DND-41 (cell line): ENCODE measurements around the gene ZFHX3.

Experiments
- EZH2 ChIP-seq: IDR thresholded peaks from 3 replicates; pipeline ENCODE4 v1.6.1; 2012; ENCODE audit warnings: borderline replicate concordance, low read depth, mild to moderate bottlenecking, moderate library complexity, low read length, inconsistent platforms; ENCODE audit not compliant: severe bottlenecking
- TF ChIP-seq, protein P1 (sequence below): IDR thresholded peaks from 2 replicates; pipeline ENCODE4 v1.5.1; 2012; ENCODE audit warnings: borderline replicate concordance, low read length, moderate library complexity, mild to moderate bottlenecking; ENCODE audit not compliant: poor library complexity, severe bottlenecking; ENCODE audit errors: extremely low read depth

DNA sequence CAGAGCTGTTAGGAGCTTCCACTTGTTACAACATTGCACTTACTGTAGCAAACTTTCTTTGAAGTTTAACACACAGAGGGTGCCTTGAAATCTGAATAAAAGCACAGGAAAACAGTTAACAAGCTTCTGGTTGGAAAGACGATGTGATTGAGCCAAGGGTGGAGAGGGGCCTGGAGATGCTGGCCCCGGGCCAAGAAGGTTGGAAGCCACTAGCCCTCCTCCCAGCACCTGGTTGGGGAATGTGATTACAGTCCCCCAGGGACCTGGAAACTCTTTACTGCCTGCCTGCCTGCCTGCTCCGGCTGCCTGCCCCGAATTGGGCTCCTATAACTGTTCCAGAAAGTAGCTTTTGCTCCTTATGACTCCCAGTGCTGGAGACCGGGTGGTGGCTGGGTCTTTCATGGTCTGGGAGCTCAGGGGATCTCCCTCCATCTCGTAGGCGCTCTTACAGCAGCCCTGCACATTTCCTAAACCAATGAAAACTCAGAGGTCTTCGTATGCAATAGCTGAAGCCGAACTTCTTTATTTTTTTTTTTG is 48.0 kb upstream of the ZFHX3 start:
- TF ChIP-seq, protein P1, sequence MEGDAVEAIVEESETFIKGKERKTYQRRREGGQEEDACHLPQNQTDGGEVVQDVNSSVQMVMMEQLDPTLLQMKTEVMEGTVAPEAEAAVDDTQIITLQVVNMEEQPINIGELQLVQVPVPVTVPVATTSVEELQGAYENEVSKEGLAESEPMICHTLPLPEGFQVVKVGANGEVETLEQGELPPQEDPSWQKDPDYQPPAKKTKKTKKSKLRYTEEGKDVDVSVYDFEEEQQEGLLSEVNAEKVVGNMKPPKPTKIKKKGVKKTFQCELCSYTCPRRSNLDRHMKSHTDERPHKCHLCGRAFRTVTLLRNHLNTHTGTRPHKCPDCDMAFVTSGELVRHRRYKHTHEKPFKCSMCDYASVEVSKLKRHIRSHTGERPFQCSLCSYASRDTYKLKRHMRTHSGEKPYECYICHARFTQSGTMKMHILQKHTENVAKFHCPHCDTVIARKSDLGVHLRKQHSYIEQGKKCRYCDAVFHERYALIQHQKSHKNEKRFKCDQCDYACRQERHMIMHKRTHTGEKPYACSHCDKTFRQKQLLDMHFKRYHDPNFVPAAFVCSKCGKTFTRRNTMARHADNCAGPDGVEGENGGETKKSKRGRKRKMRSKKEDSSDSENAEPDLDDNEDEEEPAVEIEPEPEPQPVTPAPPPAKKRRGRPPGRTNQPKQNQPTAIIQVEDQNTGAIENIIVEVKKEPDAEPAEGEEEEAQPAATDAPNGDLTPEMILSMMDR: no peak
- TF ChIP-seq EZH2: no peak
